Naive thymus-derived CD8-positive, alpha-beta T cell (primary cell): ENCODE results near the gene TMEM208. TPM values are rescaled to one million over a fixed set of nuclear protein-coding genes. Genes with fewer than 3 reads are reported as not detected.
A peak's percentile ranks its signal among the peaks of the same experiment; 100 is the strongest.

Source experiments
- ATAC-seq, 2 donors: fragments of 150-1000 bp; cut with Tn5 transposase in 1 of 2; sonication (Bioruptor Pico), chemical (Tn5 transposase) in 1 of 2; 1 replicate in 1 of 2; 2 replicates in 1 of 2; pipeline ENCODE4 v1.10.0; 2021; ENCODE audit warnings: mild to moderate bottlenecking in 2 of 2, moderate library complexity in 2 of 2
- POLR2A ChIA-PET: fragments of 350-600 bp; sonication (Branson Sonifier 250); formaldehyde crosslinking; loops from one replicate; lab custom pipeline; 2021; ENCODE audit warnings: antibody characterized with exemption; lab: Charles Lee
- DNase-seq, 10 donors: peaks; one replicate each; pipeline versions ENCODE4 v3.0.0 to v3.0.0-alpha.2; 2020 to 2022
- H3K27ac Mint-ChIP-seq, 10 donors: one replicate each; pipeline ENCODE4 v1.8.0; 2020 to 2022; ENCODE audit warnings: mild to moderate bottlenecking in 10 of 10, mixed read lengths in 10 of 10, moderate library complexity in 4 of 10, inconsistent platforms in 1 of 10
- H3K27me3 Mint-ChIP-seq, 5 donors: one replicate each; pipeline ENCODE4 v1.8.0; 2021 to 2022; ENCODE audit warnings: mixed read lengths in 5 of 5
- H3K36me3 Mint-ChIP-seq, 3 donors: one replicate each; pipeline ENCODE4 v1.8.0; 2020 to 2022; ENCODE audit warnings: mixed read lengths in 3 of 3, mild to moderate bottlenecking in 2 of 3, inconsistent platforms in 1 of 3
- H3K4me1 Mint-ChIP-seq, 4 donors: one replicate each; pipeline ENCODE4 v1.8.0; 2021 to 2022; ENCODE audit warnings: mixed read lengths in 4 of 4
- H3K4me3 Mint-ChIP-seq, 10 donors: one replicate each; pipeline ENCODE4 v1.8.0; 2020 to 2022; ENCODE audit warnings: mild to moderate bottlenecking in 10 of 10, mixed read lengths in 10 of 10, moderate library complexity in 6 of 10, inconsistent platforms in 1 of 10
- H3K9me3 Mint-ChIP-seq, 9 donors: one replicate each; pipeline ENCODE4 v1.8.0; 2020 to 2022; ENCODE audit warnings: mixed read lengths in 9 of 9, mild to moderate bottlenecking in 3 of 9, inconsistent platforms in 1 of 9, moderate library complexity in 1 of 9
- polyA plus RNA-seq, 3 donors: library from polyadenylated mRNA; unstranded; fragments of 300-500 nt; fragmentation: Illumina TruSeq; gene quantifications; one replicate each; pipeline ENCODE4 v1.2.3, GENCODE V29; 2021
- total RNA-seq, 8 experiments: library from RNA in 2 of 8; stranded (reverse) in 2 of 8; gene quantifications; one replicate each; pipeline ENCODE4 v1.2.3 and lab custom pipeline; 2021 to 2026

TMEM208 gene
- total and polyA plus RNA-seq, 5 experiments from 2014 or later, result 40.0 to 88.4 (median 65.3) TPM

GRCh38 chr16:67213197-67214019 lies 13.5 kb upstream of the TMEM208 start:
- ATAC-seq (no peak), DNase-seq (no peak)
- POLR2A ChIA-PET, result interaction anchor here (1.4 kb wide), 1 partner anchor 13 kb away, joined by 3 read pairs; no protein-coding TSS in a partner anchor
- Mint-ChIP-seq H3K4me1 (peaks cover 0 to 17% (median 8%) of the 10 kb centered on the region in 4 donors), H3K9me3 (no peaks in the 10 kb centered on the region), H3K27ac (no peak overlapping the region), H3K36me3 (peaks cover 0 to 15% (median 0%) of the 10 kb centered on the region in 3 donors), H3K27me3 (no peaks in the 10 kb centered on the region), H3K4me3 (no peak overlapping the region)

- no peaks in the 10 kb centered on the region for H3K27me3 Mint-ChIP-seq
- peaks cover 0 to 17% (median 8%) of the 10 kb centered on the region in 4 donors for H3K4me1 Mint-ChIP-seq
- H3K9me3 Mint-ChIP-seq, result no peaks in the 10 kb centered on the region
- no peak for ATAC-seq
- H3K36me3 Mint-ChIP-seq, result peaks cover 0 to 23% (median 3%) of the 10 kb centered on the region in 3 donors
- POLR2A ChIA-PET, result no interaction called here
- no peak overlapping the region for H3K4me3 Mint-ChIP-seq
- H3K27ac Mint-ChIP-seq, result peak overlapping the region in 2 of 10 donors; percentile 11 to 31
- DNase-seq, result no peak
Measured at GRCh38 chr16:67215706-67216105, 11.2 kb upstream of the TMEM208 start.

GRCh38 chr16:67216612-67217490 lies 10.1 kb upstream of the TMEM208 start:
- H3K27ac Mint-ChIP-seq, result peak overlapping the region in 5 of 10 donors; percentile 11 to 63 (median 46)
- H3K4me1 Mint-ChIP-seq, result peaks cover 0 to 17% (median 8%) of the 10 kb centered on the region in 4 donors
- peaks cover 0 to 23% (median 3%) of the 10 kb centered on the region in 3 donors for H3K36me3 Mint-ChIP-seq
- H3K27me3 Mint-ChIP-seq, result no peaks in the 10 kb centered on the region
- H3K4me3 Mint-ChIP-seq, result no peak overlapping the region
- ATAC-seq (no peak), DNase-seq (no peak)
- POLR2A ChIA-PET, result interaction anchor here (0.7 kb wide), 1 partner anchor 141 kb away, joined by 4 read pairs; no protein-coding TSS in a partner anchor
- H3K9me3 Mint-ChIP-seq, result no peaks in the 10 kb centered on the region

GRCh38 chr16:67223992-67224391 lies 2.9 kb upstream of the TMEM208 start:
- POLR2A ChIA-PET, result interaction anchor here (2.5 kb wide), 1 partner anchor 16 kb away, joined by 10 read pairs; no protein-coding TSS in a partner anchor
- Mint-ChIP-seq H3K27me3 (no peaks in the 10 kb centered on the region), H3K36me3 (peaks cover 0 to 14% (median 3%) of the 10 kb centered on the region in 3 donors), H3K27ac (peak overlapping the region in 8 of 10 donors; percentile 1 to 85 (median 36)), H3K4me1 (peaks cover 28 to 53% (median 48%) of the 10 kb centered on the region in 4 donors), H3K4me3 (no peak overlapping the region), H3K9me3 (no peaks in the 10 kb centered on the region)
- no peak for ATAC-seq
- no peak for DNase-seq

GRCh38 chr16:67226295-67226803 lies 581 bp upstream of the TMEM208 start:
- H3K27ac Mint-ChIP-seq, result peak overlapping the region; percentile 93 to 99 (median 99)
- H3K36me3 Mint-ChIP-seq, result peaks cover 0 to 22% (median 0%) of the 10 kb centered on the region in 3 donors
- DNase-seq, result no peak
- peak overlapping the region; percentile 97 to 100 (median 99) for H3K4me3 Mint-ChIP-seq
- no peak for ATAC-seq
- no peaks in the 10 kb centered on the region for H3K9me3 Mint-ChIP-seq
- POLR2A ChIA-PET, result interaction anchor here (0.8 to 7.8 kb wide), 15 partner anchors 9 to 197 kb away, joined by 3 to 99 read pairs (median 4); partner anchors contain the start of genes CBFB, E2F4, FBXL8 and FHOD1
- H3K27me3 Mint-ChIP-seq, result no peaks in the 10 kb centered on the region
- peaks cover 25 to 53% (median 48%) of the 10 kb centered on the region in 4 donors for H3K4me1 Mint-ChIP-seq

GRCh38 chr16:67227567-67227921 lies 614 bp downstream of the TMEM208 start:
- Mint-ChIP-seq H3K9me3 (no peaks in the 10 kb centered on the region), H3K27ac (peak overlapping the region; percentile 93 to 99 (median 99)), H3K4me1 (peaks cover 25 to 53% (median 48%) of the 10 kb centered on the region in 4 donors), H3K36me3 (peaks cover 0 to 25% (median 0%) of the 10 kb centered on the region in 3 donors), H3K27me3 (no peaks in the 10 kb centered on the region), H3K4me3 (peak overlapping the region; percentile 97 to 100 (median 99))
- no peak for DNase-seq
- no peak for ATAC-seq
- POLR2A ChIA-PET, result interaction anchor here (1.0 to 7.8 kb wide), 14 partner anchors 7 to 199 kb away, joined by 3 to 99 read pairs (median 4); partner anchors contain the start of genes CBFB, E2F4, FBXL8 and FHOD1

- POLR2A ChIA-PET, result interaction anchor here (1.3 to 7.8 kb wide), 4 partner anchors 11 to 35 kb away, joined by 4 to 99 read pairs (median 20); partner anchors contain the start of genes E2F4, FHOD1 and SLC9A5
- DNase-seq, result no peak
- peaks cover 0 to 25% (median 0%) of the 10 kb centered on the region in 3 donors for H3K36me3 Mint-ChIP-seq
- peak overlapping the region in 9 of 10 donors; percentile 22 to 99 (median 98) for H3K27ac Mint-ChIP-seq
- peak overlapping the region; percentile 97 to 100 (median 99) for H3K4me3 Mint-ChIP-seq
- no peaks in the 10 kb centered on the region for H3K9me3 Mint-ChIP-seq
- H3K27me3 Mint-ChIP-seq, result no peaks in the 10 kb centered on the region
- no peak for ATAC-seq
- H3K4me1 Mint-ChIP-seq, result peaks cover 25 to 49% (median 46%) of the 10 kb centered on the region in 4 donors
Measured at GRCh38 chr16:67228034-67228785, 1.3 kb downstream of the TMEM208 start.

GRCh38 chr16:67228905-67229304 lies 2.0 kb downstream of the TMEM208 start:
- ATAC-seq (no peak), DNase-seq (peak in 1 of 10 donors; percentile 7)
- peaks cover 25 to 45% (median 43%) of the 10 kb centered on the region in 4 donors for H3K4me1 Mint-ChIP-seq
- peaks cover 0 to 29% (median 0%) of the 10 kb centered on the region in 3 donors for H3K36me3 Mint-ChIP-seq
- H3K4me3 Mint-ChIP-seq, result peak overlapping the region in 9 of 10 donors; percentile 22 to 100 (median 99)
- POLR2A ChIA-PET, result interaction anchor here (3.6 to 7.8 kb wide), 2 partner anchors 10 to 17 kb away, joined by 24 to 99 read pairs; partner anchors contain the start of genes FHOD1 and SLC9A5
- H3K27me3 Mint-ChIP-seq, result no peaks in the 10 kb centered on the region
- no peaks in the 10 kb centered on the region for H3K9me3 Mint-ChIP-seq
- H3K27ac Mint-ChIP-seq, result peak overlapping the region in 3 of 10 donors; percentile 17 to 53 (median 22)

- Mint-ChIP-seq H3K27ac (peak overlapping the region in 2 of 10 donors; percentile 13 to 62), H3K4me1 (peaks cover 20 to 33% (median 31%) of the 10 kb centered on the region in 4 donors), H3K4me3 (peak overlapping the region in 3 of 10 donors; percentile 11 to 59 (median 48)), H3K9me3 (no peaks in the 10 kb centered on the region), H3K36me3 (peaks cover 0 to 30% (median 0%) of the 10 kb centered on the region in 3 donors), H3K27me3 (no peaks in the 10 kb centered on the region)
- peak in 1 of 10 donors; percentile 32 for DNase-seq
- POLR2A ChIA-PET, result interaction anchor here (3.6 to 7.8 kb wide), 2 partner anchors 9 to 16 kb away, joined by 24 to 99 read pairs; partner anchors contain the start of genes FHOD1 and SLC9A5
- ATAC-seq, result no peak
Measured at GRCh38 chr16:67229906-67230808, 3.2 kb downstream of the TMEM208 start.
